ENCODE data around the gene TMTC2. TPM values are rescaled to one million over a fixed set of nuclear protein-coding genes. Genes with fewer than 3 reads are reported as not detected.

TMTC2 gene
- total and polyA plus RNA-seq, 2 experiments from 2014 or later: 0.36 to 5.6 TPM

DNA sequence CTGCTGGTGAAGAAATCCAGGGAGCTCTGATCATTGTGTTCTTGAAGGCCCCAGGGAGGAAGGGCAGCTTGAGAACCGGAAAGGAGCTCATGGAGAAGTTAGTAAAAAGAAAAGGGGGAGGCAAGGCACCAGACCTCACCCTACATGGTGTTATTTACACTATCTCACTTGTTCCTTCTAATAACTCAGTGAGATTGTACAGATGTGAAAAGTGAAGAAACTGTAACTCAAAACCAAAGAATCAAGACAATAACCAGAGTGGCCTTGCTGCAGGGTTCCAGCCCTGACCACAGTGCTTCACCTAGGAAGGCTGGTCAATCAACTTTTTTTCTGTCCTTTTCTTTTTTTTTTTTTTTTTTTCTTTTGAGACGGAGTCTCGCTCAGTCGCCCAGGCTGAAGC lies 353.6 kb downstream of the TMTC2 start:
- in situ Hi-C loops (cut with MboI): no loop called here
- H3K9me3 ChIP-seq (ENCODE audit: low read depth): no peaks in the 10 kb centered on the region
- no peak for TF ChIP-seq EZH2phosphoT487 (IDR thresholded peaks at IDR 0.05; ENCODE audit: insufficient read depth, low read depth)
- no peak for TF ChIP-seq EZH2 (IDR thresholded peaks at IDR 0.05; ENCODE audit: insufficient read depth, poor library complexity, severe bottlenecking)
- H3K27ac ChIP-seq: no peak overlapping the region
- H3K36me3 ChIP-seq (ENCODE audit: low read depth): no peaks in the 10 kb centered on the region
- H3K9me2 ChIP-seq (ENCODE audit: insufficient read depth): no peaks in the 10 kb centered on the region
- no peaks in the 10 kb centered on the region for H3K27me3 ChIP-seq (replicated peaks; ENCODE audit: insufficient read depth)
- no peak overlapping the region for H2AFZ ChIP-seq
- H3K4me2 ChIP-seq (ENCODE audit: unreplicated experiment): no peak overlapping the region
- no peak overlapping the region for H3K4me3 ChIP-seq
- H3K4me1 ChIP-seq (ENCODE audit: insufficient read depth): peaks cover 6% of the 10 kb centered on the region; the same call in 1 of the 2 replicates
- no peaks in the 10 kb centered on the region for H4K20me1 ChIP-seq (ENCODE audit: insufficient read depth)
- 54 to 86% methylated on average over 1 to 4 of the region's 4 CpGs for WGBS, 2 experiments (ENCODE audit: low coverage in 1 of 2, low lambda C conversion rate in 2 of 2, missing lambda C conversion rate in 2 of 2)
- DNase-seq: no peak
- no peak overlapping the region for H3K9ac ChIP-seq
- H3K79me2 ChIP-seq (ENCODE audit: insufficient read depth): no peaks in the 10 kb centered on the region
- no peaks in the 10 kb centered on the region for H3F3A ChIP-seq (ENCODE audit: insufficient read depth)

DNA sequence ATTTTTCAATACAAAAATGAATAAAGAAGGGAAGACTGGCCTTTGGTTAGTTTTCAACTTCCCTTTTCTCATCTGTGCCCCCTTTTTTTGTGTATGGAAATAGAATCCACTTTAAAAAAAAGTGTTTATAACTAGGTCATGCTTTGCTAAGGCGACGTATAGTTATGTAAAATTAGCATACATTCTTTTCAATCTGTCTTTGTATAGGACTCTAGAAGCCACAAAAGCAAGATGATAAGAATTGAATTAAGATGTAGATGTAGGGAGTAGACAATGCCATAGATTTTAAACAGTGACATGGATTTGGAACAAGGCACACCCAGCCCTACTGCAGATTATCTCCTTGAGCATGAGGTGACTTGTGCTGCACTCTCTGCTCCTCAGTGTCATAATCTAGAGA lies 354.3 kb downstream of the TMTC2 start:
- no peak for DNase-seq
- H3K4me2 ChIP-seq (ENCODE audit: unreplicated experiment): no peak overlapping the region
- no peak overlapping the region for H3K4me3 ChIP-seq
- in situ Hi-C loops (cut with MboI): no loop called here
- WGBS, 2 experiments (ENCODE audit: low coverage in 1 of 2, low lambda C conversion rate in 2 of 2, missing lambda C conversion rate in 2 of 2): 91 to 98% methylated on average over 2 of the region's 2 CpGs
- peaks cover 6% of the 10 kb centered on the region; the same call in 1 of the 2 replicates for H3K4me1 ChIP-seq (ENCODE audit: insufficient read depth)
- no peaks in the 10 kb centered on the region for H3K27me3 ChIP-seq (replicated peaks; ENCODE audit: insufficient read depth)
- H3K36me3 ChIP-seq (ENCODE audit: low read depth): no peaks in the 10 kb centered on the region
- H2AFZ ChIP-seq: no peak overlapping the region
- no peaks in the 10 kb centered on the region for H4K20me1 ChIP-seq (ENCODE audit: insufficient read depth)
- no peaks in the 10 kb centered on the region for H3K9me2 ChIP-seq (ENCODE audit: insufficient read depth)
- no peaks in the 10 kb centered on the region for H3K9me3 ChIP-seq (ENCODE audit: low read depth)
- no peak overlapping the region for H3K27ac ChIP-seq
- no peaks in the 10 kb centered on the region for H3K79me2 ChIP-seq (ENCODE audit: insufficient read depth)
- no peaks in the 10 kb centered on the region for H3F3A ChIP-seq (ENCODE audit: insufficient read depth)
- H3K9ac ChIP-seq: no peak overlapping the region
- TF ChIP-seq EZH2phosphoT487 (IDR thresholded peaks at IDR 0.05; ENCODE audit: insufficient read depth, low read depth): no peak
- TF ChIP-seq EZH2 (IDR thresholded peaks at IDR 0.05; ENCODE audit: insufficient read depth, poor library complexity, severe bottlenecking): no peak

DNA sequence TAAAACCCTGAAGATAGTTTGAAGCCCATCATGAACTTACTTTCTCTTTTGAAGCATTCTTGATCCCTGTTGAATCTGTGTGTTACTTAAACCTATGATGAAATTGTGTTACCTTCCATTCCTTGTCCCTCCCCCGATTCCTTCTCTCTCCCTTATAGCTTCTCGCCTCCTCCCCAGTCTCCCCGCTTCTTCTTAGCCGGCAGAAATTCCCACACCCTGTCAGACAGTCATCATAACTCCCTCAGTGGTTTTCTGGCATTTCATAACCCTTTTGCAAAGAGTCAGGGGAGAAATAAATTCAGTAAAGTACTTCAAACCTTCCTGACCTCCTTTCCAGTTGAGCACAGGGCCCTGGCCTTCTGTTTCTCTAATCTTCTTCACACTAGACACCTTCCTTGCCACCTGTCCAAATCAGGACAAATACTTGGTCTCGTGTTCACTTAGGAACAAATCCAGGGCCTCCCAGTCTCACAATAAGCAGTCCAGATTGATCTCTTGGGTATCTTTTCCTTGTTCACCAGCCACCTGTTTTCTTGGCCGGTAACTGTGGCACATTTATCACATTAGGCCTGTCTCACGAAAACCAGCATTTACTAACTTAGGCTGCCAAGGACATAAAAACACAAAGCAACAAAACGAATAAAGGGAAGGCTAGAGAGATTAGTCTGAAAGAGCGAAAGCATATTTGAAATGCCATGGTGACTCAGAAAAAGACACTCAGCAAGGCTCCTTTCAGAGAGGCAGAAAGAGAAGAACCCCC lies 355.9 kb downstream of the TMTC2 start:
- H2AFZ ChIP-seq: 0 out of 2 replicates have a peak overlapping the region, but pooled peaks have one; percentile 13
- no peaks in the 10 kb centered on the region for H3K9me2 ChIP-seq (ENCODE audit: insufficient read depth)
- TF ChIP-seq EZH2phosphoT487 (IDR thresholded peaks at IDR 0.05; ENCODE audit: insufficient read depth, low read depth) (no peak), EZH2 (IDR thresholded peaks at IDR 0.05; ENCODE audit: insufficient read depth, poor library complexity, severe bottlenecking) (no peak)
- DNase-seq: peak; percentile 28
- H3K4me2 ChIP-seq (ENCODE audit: unreplicated experiment): no peak overlapping the region
- no peaks in the 10 kb centered on the region for H3F3A ChIP-seq (ENCODE audit: insufficient read depth)
- H3K9me3 ChIP-seq (ENCODE audit: low read depth): no peaks in the 10 kb centered on the region
- no peak overlapping the region for H3K4me3 ChIP-seq
- no peaks in the 10 kb centered on the region for H4K20me1 ChIP-seq (ENCODE audit: insufficient read depth)
- in situ Hi-C loops (cut with MboI): no loop called here
- WGBS, 2 experiments (ENCODE audit: low coverage in 1 of 2, low lambda C conversion rate in 2 of 2, missing lambda C conversion rate in 2 of 2): 55 to 59% methylated on average over 9 of the region's 9 CpGs
- no peak overlapping the region for H3K9ac ChIP-seq
- H3K4me1 ChIP-seq (ENCODE audit: insufficient read depth): peaks cover 6% of the 10 kb centered on the region; the same call in 1 of the 2 replicates
- H3K27ac ChIP-seq: no peak overlapping the region
- no peaks in the 10 kb centered on the region for H3K36me3 ChIP-seq (ENCODE audit: low read depth)
- H3K79me2 ChIP-seq (ENCODE audit: insufficient read depth): no peaks in the 10 kb centered on the region
- no peaks in the 10 kb centered on the region for H3K27me3 ChIP-seq (replicated peaks; ENCODE audit: insufficient read depth)

DNA sequence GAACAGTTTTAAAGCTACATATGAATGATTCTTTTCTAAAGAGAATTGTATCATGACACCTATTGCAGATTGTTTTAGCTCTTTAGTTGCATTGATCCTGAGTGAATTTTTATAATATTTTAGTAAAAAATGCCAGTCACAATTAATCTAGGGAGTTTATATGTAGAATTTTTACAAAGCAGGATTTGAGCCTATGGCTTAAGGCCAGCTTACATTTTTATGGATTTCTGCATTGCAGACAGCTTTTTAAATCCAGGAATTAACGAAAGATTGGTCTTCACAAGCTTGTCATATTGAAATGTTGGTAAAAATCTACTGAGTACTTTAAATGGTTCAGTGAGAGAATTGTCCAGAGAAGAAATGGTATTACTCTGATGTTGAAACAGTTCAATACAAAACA lies 358.0 kb downstream of the TMTC2 start:
- H3K36me3 ChIP-seq (ENCODE audit: low read depth): no peaks in the 10 kb centered on the region
- no peaks in the 10 kb centered on the region for H4K20me1 ChIP-seq (ENCODE audit: insufficient read depth)
- no peaks in the 10 kb centered on the region for H3F3A ChIP-seq (ENCODE audit: insufficient read depth)
- H3K9me2 ChIP-seq (ENCODE audit: insufficient read depth): no peaks in the 10 kb centered on the region
- no peak overlapping the region for H2AFZ ChIP-seq
- H3K4me3 ChIP-seq: no peak overlapping the region
- H3K27ac ChIP-seq: no peak overlapping the region
- no peaks in the 10 kb centered on the region for H3K9me3 ChIP-seq (ENCODE audit: low read depth)
- peaks cover 6% of the 10 kb centered on the region; the same call in 1 of the 2 replicates for H3K4me1 ChIP-seq (ENCODE audit: insufficient read depth)
- in situ Hi-C loops (cut with MboI): no loop called here
- TF ChIP-seq EZH2phosphoT487 (IDR thresholded peaks at IDR 0.05; ENCODE audit: insufficient read depth, low read depth) (no peak), EZH2 (IDR thresholded peaks at IDR 0.05; ENCODE audit: insufficient read depth, poor library complexity, severe bottlenecking) (no peak)
- 42 to 56% methylated on average over 1 of the region's 1 CpG for WGBS, 2 experiments (ENCODE audit: low coverage in 1 of 2, low lambda C conversion rate in 2 of 2, missing lambda C conversion rate in 2 of 2)
- H3K27me3 ChIP-seq (replicated peaks; ENCODE audit: insufficient read depth): no peaks in the 10 kb centered on the region
- DNase-seq: no peak
- no peak overlapping the region for H3K9ac ChIP-seq
- H3K4me2 ChIP-seq (ENCODE audit: unreplicated experiment): no peak overlapping the region
- H3K79me2 ChIP-seq (ENCODE audit: insufficient read depth): no peaks in the 10 kb centered on the region

Measured in GM23248 (cell line).